NCI-H146 treated with DMSO at 0.1 percent for 48 hours (cell line): Measurements from ENCODE around the gene SLC5A5.
"Not testable (repeated sequence)": the region's sequence is repeated elsewhere in the genome, so short reads cannot be mapped to it uniquely, and the experiment has no call there.

Source experiments
- DNase-seq: peaks from one replicate; lab custom pipeline; 2025; ENCODE audit not compliant: unreplicated experiment; lab: John Stamatoyannopoulos, UW

Gene SLC5A5

DNA sequence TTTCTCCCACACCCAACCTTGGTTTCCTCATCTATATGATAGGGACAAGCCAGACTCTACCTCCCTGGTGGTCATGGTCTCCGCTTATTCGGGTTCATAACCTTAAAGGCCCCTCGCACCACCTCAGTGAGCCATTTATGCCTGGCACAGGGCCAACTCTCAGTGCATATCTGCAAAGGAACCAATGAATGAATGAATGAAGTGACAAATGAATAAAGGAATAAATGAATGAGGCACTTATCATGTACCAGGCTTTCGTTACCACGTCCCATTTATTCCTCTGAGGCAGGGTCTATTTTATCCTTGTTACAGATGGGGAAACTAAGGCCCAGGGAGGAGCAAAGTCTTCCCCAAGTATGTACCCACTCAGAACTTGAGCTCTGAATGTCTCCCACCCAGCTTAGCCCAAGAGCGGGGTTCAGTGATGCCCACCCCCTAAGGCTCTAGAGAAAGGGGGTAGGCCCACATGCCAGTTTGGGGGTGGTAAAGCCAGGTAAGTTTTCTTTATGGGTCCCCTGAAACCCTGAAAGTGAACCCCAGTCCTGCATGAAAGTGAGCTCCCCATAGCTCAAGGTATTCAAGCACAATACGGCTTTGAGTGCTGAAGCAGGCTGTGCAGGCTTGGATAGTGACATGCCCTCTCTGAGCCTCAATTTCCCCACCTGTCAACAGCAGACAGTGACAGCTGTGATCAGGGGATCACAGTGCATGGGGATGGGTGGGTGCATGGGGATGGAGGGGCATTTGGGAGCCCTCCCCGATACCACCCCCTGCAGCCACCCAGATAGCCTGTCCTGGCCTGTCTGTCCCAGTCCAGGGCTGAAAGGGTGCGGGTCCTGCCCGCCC is 490 bp upstream of the SLC5A5 start:
- DNase-seq: no peak

DNA sequence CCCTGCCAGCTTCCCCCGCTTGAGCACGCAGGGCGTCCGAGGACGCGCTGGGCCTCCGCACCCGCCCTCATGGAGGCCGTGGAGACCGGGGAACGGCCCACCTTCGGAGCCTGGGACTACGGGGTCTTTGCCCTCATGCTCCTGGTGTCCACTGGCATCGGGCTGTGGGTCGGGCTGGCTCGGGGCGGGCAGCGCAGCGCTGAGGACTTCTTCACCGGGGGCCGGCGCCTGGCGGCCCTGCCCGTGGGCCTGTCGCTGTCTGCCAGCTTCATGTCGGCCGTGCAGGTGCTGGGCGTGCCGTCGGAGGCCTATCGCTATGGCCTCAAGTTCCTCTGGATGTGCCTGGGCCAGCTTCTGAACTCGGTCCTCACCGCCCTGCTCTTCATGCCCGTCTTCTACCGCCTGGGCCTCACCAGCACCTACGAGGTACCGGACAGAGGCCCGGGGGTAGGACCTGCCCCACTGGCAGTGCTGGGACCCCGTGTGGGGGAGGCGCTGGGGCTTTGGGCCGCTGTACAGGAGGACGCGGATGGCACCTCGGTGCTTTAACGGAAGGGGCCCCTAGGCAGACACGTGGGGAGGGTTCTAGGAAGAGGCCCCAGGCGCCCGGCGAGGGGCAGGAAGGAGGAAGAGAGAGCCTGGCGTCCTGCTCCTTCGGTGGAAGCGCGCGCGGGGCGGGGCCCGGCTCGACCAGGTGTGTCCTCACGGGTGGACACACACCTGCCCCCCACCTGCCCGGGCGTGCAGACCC is 681 bp downstream of the SLC5A5 start:
- no peak for DNase-seq

DNA sequence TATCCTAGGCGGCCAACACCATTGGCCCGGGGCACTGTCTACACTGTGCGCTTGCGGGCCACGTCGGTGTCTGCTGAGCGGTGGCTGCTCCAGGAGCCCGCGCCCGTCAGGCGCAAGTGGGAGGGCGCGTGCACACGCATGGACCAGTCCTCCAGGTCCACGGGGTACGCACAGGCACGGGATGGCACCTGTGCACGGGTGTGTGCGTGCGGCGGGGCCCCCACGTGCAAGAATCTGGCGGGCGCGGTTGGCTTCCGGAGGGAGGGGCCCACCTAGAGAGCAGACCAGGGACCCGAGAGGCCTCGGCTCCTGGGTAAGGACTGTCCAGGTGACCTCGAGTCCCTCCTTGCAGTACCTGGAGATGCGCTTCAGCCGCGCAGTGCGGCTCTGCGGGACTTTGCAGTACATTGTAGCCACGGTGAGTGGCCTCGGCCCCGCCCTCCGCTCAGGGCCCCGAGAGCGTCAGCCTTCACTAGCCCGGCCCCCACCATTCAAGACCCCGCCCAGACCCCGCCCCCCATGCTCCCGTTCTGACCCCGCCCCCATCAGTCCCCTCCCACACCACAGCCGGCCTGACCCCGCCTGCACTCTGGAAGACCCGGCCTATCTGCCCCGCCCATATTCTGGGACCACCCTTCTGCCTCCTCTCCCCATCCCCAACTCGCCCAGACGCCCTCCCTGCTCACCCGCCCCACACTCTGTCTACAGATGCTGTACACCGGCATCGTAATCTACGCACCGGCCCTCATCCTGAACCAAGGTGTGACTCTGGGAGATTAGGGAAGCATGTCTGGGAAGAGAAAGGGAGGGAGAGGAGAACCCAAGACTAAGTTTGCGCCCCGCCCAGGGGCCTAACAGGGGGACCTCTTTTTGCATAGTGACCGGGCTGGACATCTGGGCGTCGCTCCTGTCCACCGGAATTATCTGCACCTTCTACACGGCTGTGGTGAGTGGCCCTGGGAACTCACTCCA is 2.3 kb downstream of the SLC5A5 start:
- peak; percentile 49 for DNase-seq

- DNase-seq: no peak
Observed at GRCh38 chr19:17874758-17875135, 3.0 kb downstream of the SLC5A5 start.

- no peak for DNase-seq
Observed at GRCh38 chr19:17877696-17878095, 6.0 kb downstream of the SLC5A5 start.

- DNase-seq: no peak
Observed at GRCh38 chr19:17879466-17879865, 7.7 kb downstream of the SLC5A5 start.

- no peak for DNase-seq
Observed at GRCh38 chr19:17881701-17882100, 10.0 kb downstream of the SLC5A5 start.

- DNase-seq: no peak
Observed at GRCh38 chr19:17883627-17884410, 12.1 kb downstream of the SLC5A5 start.

GRCh38 chr19:17886515-17886914 is 14.8 kb downstream of the SLC5A5 start:
- DNase-seq: no peak

DNA sequence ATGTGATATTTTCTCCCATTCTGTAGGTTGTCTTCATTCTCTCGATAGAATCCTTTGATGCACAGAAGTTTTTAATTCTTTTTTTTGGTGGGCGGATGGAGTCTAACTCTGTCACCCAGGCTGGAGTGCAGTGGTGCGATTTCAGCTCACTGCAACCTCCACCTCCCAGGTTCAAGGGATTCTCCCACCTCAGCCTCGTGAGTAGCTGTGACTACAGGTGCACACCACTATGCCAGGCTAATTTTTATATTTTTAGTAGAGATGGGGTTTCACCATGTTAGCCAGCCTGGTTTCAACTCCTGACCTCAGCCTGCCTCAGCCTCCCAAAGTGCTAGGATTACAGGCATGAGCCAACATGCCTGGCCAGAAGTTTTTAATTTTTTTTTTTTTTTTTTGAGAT is 15.5 kb downstream of the SLC5A5 start:
- not testable (repeated sequence) for DNase-seq

GRCh38 chr19:17888260-17888659 is 16.5 kb downstream of the SLC5A5 start:
- DNase-seq: peak; percentile 26

DNA sequence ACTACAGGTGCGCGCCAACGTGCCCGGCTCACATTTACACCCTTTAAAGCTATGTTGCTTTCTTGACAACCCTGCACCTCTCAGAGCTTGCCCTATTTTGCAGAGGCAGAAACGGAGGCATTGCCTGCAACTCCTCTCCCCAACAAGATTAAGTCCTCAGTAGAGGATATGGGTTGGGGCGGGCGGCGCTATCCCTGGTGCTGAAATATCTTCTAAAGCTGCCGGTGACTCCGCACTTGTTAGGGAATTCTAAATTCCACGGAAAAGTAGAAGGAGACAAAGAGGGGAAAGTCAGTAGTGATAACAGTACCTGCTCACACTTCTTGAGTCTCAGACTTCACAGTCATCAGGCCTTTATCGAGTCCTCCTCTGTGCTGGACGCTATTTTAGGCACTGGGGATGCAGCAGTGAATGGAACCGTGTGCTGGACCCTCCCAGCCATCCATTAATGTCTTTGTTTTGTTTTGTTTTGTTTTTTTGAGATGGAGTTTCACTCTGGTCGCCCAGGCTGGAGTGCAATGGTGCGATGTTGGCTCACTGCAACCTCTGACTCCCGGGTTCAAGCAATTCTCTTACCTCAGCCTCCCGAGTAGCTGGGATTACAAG is 18.0 kb downstream of the SLC5A5 start:
- no peak for DNase-seq

DNA sequence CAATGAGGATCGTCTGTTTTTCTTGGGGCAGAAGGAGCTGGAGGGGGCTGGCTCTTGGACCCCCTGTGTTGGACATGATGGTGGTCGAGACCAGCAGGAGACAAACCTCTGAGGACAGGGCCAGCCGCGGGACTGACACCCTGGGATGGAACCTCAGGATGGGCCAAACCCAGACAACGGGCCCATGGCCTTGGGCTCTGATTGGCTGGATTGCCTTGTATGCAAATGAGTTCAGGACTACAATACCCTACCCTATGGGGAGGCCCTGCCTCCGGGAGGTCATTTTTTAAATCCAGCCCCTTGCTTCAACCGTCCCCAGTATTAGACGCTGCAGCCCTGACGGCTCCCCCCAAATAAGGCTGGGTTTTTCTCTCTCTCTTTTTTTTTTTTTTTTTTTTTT is 22.0 kb downstream of the SLC5A5 start:
- no peak for DNase-seq

GRCh38 chr19:17902701-17903100 is 31.0 kb downstream of the SLC5A5 start:
- no peak for DNase-seq

- DNase-seq: no peak
Observed at GRCh38 chr19:17908244-17908643, 36.5 kb downstream of the SLC5A5 start.

GRCh38 chr19:17909003-17909732 is 37.4 kb downstream of the SLC5A5 start:
- no peak for DNase-seq

- no peak for DNase-seq
Observed at GRCh38 chr19:17910791-17911360, 39.1 kb downstream of the SLC5A5 start.

- DNase-seq: no peak
Observed at GRCh38 chr19:17915940-17916593, 44.3 kb downstream of the SLC5A5 start.
